Measurements from ENCODE around the gene OLFML2B.
"Not testable (repeated sequence)": the region's sequence is repeated elsewhere in the genome, so short reads cannot be mapped to it uniquely, and the experiment has no call there.

The OLFML2B gene

DNA sequence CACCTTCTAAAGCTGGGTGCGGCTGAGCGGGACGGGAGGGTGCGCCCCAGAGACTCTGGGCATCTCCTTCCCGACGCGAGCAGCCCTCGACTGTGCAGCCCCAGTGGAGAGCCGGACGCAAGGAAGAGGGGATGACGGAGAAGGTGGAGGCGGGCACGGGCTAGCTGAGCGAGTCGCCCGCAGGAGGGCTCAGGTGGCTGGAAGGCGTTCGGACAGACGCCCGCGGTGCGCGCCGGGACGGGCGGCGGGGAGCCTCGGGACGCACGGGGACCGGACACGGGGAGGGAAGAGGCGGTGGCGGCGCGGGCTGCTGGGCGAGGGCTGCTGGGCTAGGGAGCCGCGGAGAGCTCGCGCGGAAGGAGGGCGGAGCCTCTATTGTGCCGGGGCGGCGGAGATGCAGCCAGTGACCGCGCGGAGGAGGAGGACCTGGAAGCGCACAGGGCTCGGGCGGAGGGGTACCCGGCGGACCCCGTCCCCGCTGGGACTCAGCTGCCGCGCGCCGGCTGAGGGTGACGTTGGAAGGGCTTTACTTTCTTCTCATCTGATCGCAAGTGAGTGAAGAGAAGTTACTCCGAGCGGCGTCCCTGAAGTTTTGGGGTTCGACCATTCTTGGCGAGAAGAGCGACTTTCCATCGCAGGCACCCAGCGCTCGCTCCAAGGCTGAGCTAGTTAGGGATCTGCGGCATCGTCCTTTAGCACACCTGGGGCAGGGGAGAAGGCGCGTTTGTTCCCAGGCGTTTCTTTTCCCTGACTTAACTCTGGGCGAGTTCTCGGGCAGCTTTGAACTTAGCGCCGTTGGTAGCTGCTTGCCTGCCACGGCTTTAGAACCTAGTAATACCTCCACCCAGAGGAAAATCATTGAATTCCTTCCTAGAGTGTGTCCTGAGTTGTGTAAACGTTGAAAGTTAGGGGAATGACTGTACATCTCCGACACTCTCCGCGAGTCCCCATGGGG is at the start of gene OLFML2B:
Gene OLFML2B, minus strand, starts transcription at position 323 of the 955 bp plus-strand sequence. CDS start 439 bp downstream, outside the sequence.
- FAIRE-seq (no peak), DNase-seq (ENCODE audit: insufficient read length, low spot score) (peak; percentile 69)

DNA sequence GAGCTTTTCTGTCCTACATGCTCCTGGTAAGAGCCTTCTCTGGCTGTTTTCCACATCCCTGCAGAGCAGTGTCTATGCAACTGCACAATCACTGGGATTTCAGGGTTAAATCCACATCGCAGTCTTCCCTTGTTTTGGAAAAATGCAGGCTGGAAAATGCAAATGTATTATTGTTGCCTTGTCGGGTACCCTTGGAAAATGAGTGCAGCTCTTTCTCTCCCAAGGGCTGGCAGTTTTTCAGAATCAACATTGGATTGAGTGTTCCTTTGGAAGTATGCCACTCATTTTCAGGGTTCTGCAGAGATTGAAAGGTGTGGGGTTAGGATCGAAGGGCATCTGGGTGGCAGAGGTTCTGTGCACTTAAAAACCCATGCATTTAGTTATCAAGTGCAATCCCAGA is 49.1 kb upstream of the OLFML2B start:
- FAIRE-seq (no peak), DNase-seq (ENCODE audit: insufficient read length, low spot score) (no peak)

DNA sequence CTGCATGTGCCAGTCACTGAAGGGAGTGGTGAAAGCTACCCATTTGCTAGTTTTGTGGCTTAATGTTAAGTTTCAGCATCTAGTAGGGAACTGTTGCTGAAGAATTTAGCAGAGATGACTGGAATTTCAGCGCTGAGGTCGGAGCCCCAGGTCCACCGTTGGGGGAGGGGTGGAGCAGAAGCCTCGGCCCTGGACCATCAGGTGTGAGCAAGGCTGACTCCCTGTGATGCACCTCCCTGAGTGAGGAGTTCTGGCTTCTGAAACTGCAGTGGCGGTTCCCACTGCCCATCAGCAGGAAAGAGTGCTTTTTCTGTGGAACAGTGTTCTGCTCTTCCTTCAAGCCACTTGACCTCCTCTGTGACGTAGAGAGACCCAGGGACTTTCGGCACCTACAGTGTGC is 47.2 kb upstream of the OLFML2B start:
- no peak for FAIRE-seq
- no peak for DNase-seq (ENCODE audit: insufficient read length, low spot score)

DNA sequence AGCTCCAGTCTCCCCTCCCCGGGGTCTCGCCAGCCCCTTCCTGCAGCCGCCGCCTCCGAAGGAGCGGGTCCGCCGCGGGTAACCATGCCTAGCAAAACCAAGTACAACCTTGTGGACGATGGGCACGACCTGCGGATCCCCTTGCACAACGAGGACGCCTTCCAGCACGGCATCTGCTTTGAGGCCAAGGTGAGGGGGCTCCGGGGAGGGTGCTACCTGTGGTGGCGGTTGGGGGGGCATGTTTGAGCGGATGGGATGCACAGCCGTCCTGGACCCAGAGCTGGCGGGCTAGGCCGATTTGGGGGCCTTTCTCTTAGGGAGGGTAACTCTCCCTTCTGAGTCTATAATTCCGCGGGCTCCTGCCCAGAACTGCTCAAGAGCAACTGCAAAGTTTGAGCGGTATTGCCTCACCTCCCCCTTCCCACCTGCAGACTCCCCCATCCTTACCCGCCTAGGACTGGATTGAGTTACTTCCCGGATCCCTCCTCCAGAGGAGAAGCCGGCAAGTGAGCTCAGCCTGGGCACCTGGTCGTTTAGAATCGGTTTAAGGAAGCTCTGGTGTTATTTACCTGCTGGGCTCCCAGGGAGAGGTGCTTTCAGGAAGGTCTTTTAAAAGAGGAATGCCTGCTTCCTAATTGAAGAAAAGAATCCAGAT is 46.6 kb upstream of the OLFML2B start:
- DNase-seq (ENCODE audit: insufficient read length, low spot score) = no peak
- no peak for FAIRE-seq

DNA sequence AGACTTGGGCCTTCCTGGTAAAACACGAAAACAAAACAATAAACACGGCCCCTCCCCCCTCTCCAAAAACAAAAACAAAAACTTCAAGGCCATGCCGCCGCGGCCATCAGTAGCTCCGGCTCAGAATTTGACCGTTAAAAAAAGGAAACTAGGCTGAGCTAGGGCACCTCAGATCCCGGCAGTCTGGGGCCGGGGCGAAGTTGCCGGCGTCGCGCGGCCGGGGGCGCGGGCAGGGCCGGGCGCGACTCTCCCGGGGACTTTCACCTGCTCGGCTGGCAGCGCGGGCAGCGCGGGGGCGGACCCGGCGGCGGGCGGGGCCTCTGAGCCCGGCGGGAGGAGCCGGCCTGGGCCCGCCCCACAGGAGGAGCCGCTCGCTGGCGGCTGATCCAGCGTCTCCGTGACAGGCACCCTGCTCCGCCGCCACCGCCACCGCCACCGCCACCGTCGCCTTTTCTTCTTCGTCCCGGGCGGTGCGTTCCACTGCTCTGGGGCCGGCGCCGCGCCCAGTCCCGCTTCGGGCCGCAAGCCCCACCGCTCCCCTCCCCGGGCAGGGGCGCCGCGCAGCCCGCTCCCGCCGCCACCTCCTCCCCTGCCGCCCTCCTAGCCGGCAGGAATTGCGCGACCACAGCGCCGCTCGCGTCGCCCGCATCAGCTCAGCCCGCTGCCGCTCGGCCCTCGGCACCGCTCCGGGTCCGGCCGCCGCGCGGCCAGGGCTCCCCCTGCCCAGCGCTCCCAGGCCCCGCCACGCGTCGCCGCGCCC is 45.8 kb upstream of the OLFML2B start, which contains the start of gene NOS1AP:
Gene NOS1AP, plus strand, starts transcription at position 358 of the 760 bp plus-strand sequence. CDS start 487 bp downstream, outside the sequence.
- peak; percentile 74 for DNase-seq (ENCODE audit: insufficient read length, low spot score)
- FAIRE-seq = no peak

DNA sequence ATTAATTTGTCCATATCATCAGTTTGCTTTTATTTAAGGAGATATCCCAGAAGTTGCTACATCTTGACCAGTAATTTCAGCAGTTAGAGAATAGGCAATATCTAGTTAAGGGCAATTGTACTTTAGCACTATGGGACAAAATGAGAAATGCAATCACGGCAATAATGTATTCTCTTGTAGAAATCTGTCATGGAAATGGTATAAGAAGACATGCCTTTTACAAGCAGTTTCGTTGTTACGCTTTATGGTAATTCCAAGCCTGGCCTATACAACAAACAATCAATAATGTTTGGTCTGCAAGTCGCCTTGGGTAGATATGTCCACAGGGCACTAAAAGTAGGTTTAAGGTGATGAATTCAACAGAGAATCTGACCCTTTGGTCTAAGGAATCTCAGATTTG is 44.6 kb upstream of the OLFML2B start:
- no peak for DNase-seq (ENCODE audit: insufficient read length, low spot score)
- FAIRE-seq = no peak

DNA sequence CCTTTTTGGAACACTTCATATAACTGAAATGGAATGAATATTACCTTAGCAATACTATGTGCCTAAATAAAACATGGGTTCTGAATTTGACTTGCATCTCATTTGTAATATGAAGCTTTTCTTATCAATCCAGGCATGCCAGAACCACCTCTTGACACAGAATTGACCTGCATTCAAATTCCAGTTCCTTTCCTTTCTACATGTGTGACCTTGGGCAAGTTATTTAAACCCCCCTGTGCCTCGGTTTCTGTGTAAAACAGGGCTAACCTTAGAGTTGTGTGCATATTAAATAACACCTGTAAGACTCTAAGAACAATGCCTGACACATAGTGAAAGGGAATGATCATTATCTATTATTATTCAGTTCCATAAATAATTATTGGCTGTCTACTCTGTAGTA is 43.8 kb upstream of the OLFML2B start:
- DNase-seq (ENCODE audit: insufficient read length, low spot score) (no peak), FAIRE-seq (no peak)

DNA sequence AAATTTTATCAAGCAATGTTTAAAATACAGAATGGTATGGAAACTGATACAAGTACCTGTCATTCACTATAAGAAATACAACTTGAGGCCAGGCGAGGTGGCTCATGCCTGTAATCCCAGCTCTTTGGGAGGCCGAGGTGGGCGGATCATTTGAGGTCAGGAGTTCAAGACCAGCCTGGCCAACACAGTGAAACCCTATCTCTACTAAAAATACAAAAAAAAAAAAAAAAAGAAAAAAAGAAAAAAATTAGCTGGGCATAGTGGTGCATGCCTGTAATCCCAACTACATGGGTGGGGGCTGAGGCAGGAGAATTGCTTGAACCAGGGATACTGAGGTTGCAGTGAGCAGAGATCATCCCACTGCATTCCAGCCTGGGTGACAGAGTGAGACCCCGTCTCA is 43.2 kb upstream of the OLFML2B start:
- FAIRE-seq; DNase-seq (ENCODE audit: insufficient read length, low spot score): not testable (repeated sequence)

DNA sequence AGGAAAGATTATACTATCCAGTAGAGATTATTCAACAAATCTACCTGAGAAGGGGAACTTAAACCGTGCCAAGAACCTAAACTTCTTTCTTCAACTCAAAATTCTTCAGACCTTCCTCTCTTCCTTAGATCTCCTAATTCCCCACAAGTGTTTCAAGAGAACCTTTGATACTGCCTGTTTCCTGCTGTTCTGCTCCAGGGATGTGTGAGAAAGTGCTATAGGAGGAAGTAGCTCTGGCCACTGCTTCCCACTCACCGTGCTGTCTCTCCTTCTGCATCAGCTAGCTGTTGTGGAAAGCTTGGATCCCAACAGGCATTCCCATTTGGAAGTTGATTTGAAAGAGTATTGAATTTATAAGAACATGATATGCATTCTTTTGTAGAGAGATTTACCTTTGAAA is 41.3 kb upstream of the OLFML2B start:
- no peak for FAIRE-seq
- DNase-seq (ENCODE audit: insufficient read length, low spot score) = no peak

DNA sequence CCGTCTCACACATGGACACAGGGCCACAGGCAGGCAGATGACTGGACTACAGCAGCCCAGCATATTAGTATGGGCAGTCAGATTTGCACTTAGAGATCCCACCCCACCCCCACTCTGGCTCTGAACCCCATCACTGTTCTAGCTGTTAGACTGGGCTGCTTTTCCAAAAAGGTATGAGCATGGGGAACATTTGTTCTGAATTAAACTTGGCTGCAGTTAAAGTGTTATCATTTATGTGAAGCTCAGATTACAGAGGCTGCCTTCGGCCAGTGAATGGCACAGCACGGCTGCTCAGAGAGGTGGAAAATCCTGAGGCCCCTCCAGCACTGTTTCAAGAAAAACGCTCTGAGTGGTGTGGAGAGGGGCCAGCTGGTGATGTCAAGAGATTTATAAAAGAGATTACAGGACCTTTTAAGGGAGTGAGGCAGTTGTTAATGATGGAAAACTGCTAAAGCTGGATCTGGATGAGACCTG is 38.9 kb upstream of the OLFML2B start:
- DNase-seq (ENCODE audit: insufficient read length, low spot score) (no peak), FAIRE-seq (no peak)

DNA sequence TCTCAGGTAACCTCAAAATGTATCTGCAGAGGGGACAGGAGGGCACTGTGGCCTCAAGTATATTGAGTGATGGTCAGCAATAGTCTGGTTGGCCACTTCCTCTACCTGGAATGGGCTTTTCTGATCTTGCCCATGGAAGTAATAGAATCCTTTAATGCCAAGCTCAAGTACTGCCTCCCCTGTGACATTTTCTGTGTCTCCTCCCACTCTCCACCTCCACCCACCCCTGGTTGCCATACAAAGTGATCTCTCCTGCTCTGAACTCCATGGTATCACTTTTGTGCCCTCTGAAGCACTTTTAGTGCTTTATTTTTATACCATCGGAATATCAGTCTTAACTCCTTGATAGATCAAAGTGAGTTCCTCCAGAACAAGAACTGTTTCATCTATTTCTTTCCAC is 36.6 kb upstream of the OLFML2B start:
- FAIRE-seq = no peak

DNA sequence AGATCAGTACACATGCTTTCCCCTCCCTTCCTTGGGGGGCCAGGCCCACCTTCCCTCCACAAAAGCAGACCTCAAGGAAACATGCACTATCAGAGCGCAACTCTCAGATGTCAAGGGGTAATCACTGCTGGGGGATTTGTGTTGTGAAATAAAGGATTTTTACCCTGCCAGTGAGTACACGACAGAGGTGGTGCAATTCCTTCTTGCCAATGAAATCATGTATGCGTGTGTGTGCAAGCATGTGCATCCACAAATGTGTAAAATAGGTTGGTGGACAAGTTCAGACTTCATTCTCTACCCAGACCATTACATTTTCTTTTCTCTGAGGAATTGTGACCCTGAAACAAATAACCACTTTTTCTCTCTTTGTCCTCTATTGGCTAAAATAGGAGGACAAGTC is 36.1 kb upstream of the OLFML2B start:
- FAIRE-seq = no peak
- no peak for DNase-seq (ENCODE audit: insufficient read length, low spot score)

More for the DNA sequence above, 36.6 kb upstream of the OLFML2B start:
- DNase-seq (ENCODE audit: insufficient read length, low spot score) = no peak

DNA sequence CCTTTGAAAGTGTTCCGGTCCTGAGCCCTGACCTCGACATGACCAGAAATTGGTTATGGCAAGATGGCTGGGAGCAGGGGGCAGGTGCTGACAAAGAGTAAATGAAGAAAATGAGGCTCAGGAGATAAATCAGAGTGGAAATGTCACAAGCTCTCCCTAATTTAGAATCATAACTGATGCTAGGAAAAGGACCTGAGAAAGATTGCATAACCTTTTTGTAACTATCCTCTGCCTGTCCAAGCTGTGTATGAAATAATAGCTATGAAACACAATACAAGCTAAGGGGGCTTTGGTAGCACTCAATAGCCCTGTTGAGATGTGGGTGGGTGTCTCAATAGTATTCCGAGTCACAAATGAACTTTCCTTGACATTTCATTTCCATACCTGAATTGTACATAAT is 32.9 kb upstream of the OLFML2B start:
- FAIRE-seq (no peak), DNase-seq (ENCODE audit: insufficient read length, low spot score) (no peak)

DNA sequence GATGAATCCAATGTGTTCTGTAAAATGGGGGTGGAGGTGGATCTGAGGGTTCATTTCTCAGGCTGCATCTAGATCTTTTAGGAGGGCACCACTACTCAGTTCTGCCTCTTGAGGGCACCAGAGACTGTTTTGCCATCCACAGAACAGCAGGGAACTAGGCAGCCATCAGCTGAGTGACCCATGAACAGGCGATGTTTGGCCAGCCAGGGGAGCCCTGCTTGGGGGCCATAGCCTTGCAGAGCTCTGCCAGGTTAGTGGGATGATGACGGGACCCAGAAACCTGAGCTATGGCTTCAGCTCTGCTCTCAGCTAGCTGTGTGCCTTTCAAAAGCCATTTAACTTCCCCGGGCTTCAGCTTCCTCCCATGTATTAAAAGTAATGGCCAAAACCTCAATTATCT is 32.4 kb upstream of the OLFML2B start:
- FAIRE-seq = no peak
- peak; percentile 59 for DNase-seq (ENCODE audit: insufficient read length, low spot score)

DNA sequence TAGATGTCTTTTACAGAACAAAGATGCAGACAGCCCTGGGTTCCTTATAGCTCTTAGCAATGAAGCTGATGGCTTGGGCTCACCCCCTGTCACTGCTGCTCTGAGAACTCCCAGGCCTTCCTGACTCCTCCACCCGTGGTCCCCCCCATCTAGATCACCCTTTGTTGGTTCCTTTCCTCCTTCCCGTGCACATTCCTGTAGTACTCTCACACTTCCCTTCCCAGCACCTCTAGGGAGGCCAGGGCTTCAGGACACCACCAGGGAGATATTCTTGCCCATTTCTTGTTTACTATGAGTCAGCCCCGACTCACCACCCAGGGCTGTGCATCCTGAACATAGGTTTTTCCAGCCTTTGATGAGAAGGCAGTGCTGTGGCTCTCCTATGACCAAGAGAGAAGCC is 31.4 kb upstream of the OLFML2B start:
- DNase-seq (ENCODE audit: insufficient read length, low spot score) = peak; percentile 28
- FAIRE-seq = no peak

DNA sequence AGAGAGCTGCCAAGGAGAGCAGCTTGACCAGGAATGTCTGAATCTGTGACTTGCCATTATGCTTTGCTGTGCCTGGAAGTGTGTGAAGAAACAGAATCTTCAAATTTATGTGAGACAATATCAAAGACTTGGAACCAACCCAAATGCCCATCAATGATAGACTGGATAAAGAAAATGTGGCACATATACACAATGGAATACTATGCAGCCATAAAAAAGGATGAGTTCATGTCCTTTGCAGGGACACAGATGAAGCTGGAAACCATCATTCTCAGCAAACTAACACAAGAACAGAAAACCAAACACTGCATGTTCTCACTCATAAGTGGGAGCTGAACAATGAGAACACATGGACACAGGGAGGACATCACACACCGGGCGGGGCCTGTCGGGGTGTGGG is 30.3 kb upstream of the OLFML2B start:
- not testable (repeated sequence) for FAIRE-seq; DNase-seq (ENCODE audit: insufficient read length, low spot score)

DNA sequence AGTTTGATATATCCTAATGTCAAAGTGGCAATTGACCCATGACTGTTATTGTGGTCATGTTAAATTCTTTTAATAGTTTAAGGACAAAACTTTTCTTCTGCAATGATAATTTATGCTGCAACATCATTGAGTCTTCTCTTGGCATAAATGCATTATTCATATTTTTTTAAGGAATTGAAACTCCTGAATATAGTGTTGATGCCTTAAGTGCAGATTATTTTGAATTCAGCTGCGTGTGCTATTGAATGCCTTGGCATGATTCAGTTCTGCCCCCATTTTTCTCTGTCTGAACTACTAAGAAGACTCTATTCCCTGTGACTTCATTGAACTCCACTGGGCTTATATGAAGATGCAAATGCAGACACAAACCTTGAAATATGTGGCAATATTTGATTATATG is 23.3 kb upstream of the OLFML2B start:
- DNase-seq (ENCODE audit: insufficient read length, low spot score) = no peak
- no peak for FAIRE-seq

DNA sequence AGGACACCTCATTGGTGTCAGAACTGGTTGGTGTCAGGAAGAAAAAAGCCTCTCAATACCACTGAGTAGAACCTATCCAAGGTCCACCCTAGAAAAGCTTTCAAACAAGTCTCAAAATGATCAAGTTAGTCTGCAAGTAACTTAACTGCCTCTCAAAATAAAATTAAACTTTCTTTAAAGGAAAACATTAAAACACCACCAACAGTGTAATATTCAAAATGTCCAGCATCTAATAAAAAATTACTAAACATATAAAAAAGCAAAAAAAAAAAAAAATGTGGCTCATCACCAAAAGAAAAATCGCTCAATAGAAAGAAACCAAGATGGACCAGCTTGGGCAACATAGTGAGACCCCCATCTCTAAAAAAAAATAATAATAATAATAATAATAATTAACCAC is 18.7 kb upstream of the OLFML2B start:
- FAIRE-seq = no peak

DNA sequence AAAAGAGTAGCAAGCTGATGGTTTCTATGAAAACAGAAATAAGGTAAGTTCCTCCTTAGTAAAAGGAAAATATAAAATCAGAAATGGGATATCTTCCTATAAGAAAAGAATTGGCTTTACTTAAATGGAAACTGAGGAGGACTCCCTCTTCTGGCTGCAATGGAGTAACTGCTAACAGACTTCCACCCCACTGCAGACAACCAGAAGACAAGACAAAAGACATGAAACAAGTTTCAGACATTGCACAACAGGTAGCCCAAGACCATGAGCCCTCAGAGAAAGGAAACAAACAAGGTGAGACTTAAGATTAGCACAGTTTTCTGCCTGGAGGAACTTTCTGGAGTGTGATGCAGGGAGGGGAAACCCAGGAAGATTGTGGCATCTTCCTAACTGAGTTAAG is 17.0 kb upstream of the OLFML2B start:
- FAIRE-seq (no peak), DNase-seq (ENCODE audit: insufficient read length, low spot score) (no peak)

More for the DNA sequence above, 18.7 kb upstream of the OLFML2B start:
- DNase-seq (ENCODE audit: insufficient read length, low spot score) = no peak

DNA sequence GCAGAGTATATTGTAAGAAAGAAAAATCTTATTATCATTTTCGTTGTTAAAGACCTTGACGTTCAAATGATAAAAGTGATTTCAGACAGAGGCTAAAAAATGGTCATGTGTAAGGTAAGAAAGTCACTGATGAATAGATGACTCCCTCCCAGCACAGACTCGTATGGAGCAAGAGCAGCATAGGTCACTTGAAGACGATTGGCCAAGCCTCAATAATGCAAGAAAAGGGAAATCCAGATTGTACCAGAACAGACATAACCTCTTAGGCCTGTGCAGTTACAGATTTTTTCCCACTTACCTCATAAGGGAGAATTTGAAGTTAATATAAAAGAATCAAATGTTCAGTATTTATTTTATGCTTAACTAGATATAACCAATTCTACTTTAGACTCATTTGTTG is 16.3 kb upstream of the OLFML2B start:
- no peak for DNase-seq (ENCODE audit: insufficient read length, low spot score)
- no peak for FAIRE-seq

DNA sequence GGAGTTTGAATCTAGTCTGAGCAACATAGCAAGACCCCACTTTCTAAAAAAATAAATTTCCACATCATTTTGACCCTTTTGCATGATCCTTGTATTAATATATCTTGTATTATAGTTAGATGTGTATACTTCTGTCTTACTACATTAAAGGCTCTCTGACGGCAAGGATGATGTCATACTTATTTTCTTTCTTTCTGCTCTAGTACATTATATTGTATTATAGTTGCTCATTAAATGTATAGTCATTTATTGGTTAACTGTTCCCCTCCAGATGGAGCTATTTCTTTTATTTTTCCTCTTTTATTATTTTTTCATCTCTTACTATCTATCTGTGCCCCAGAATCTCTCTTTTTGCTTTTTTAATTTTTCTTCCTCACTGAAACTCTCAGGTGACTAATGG is 15.0 kb upstream of the OLFML2B start:
- FAIRE-seq = no peak

More for the DNA sequence above, 15.0 kb upstream of the OLFML2B start:
- no peak for DNase-seq (ENCODE audit: insufficient read length, low spot score)
